Heart left ventricle (tissue), 16 donors: Measurements from ENCODE around the gene RAPSN. TPM values are rescaled to one million over a fixed set of nuclear protein-coding genes. Genes with fewer than 3 reads are reported as not detected.

Source experiments
- ATAC-seq, 4 donors: fragments of 200-7000 bp; cut with Tn5 transposase; one replicate each; pipeline ENCODE4 v1.9.1; 2020 to 2022; ENCODE audit warnings: moderate library complexity in 4 of 4, mild to moderate bottlenecking in 3 of 4, moderate number of reproducible peaks in 1 of 4
- DNase-seq, 5 donors: peaks; one replicate each; pipeline ENCODE4 v3.0.0-alpha.2; 2020
- H3K27ac ChIP-seq, 12 donors: fragments of 200-600 bp; sonication (generic) in 4 of 12; one replicate each; pipeline versions ENCODE4 v1.5.0 to v1.8.0; 2016 to 2022; ENCODE audit warnings: mild to moderate bottlenecking in 2 of 12
- H3K27me3 ChIP-seq, 9 donors: fragments of 200-600 bp; sonication (generic) in 2 of 9; one replicate each; pipeline versions ENCODE4 v1.5.1 to v1.8.0; 2016 to 2022; ENCODE audit warnings: mild to moderate bottlenecking in 3 of 9
- H3K36me3 ChIP-seq, 9 donors: fragments of 200-600 bp; sonication (generic) in 2 of 9; one replicate each; pipeline versions ENCODE4 v1.5.0 to v1.8.0; 2018 to 2022; ENCODE audit warnings: mild to moderate bottlenecking in 2 of 9
- H3K4me1 ChIP-seq, 12 donors: fragments of 200-600 bp; sonication (generic) in 4 of 12; one replicate each; pipeline versions ENCODE4 v1.5.0 to v1.8.0; 2016 to 2022; ENCODE audit warnings: mild to moderate bottlenecking in 3 of 12
- H3K4me3 ChIP-seq, 12 donors: fragments of 200-600 bp; sonication (generic) in 4 of 12; one replicate each; pipeline versions ENCODE4 v1.5.0 to v1.8.0; 2017 to 2022; ENCODE audit warnings: mild to moderate bottlenecking in 9 of 12, moderate library complexity in 4 of 12
- H3K9me3 ChIP-seq, 12 donors: fragments of 200-600 bp; sonication (generic) in 4 of 12; one replicate each; pipeline versions ENCODE4 v1.5.0 to v1.8.0; 2016 to 2022; ENCODE audit warnings: mild to moderate bottlenecking in 1 of 12
- CTCF ChIP-seq, 12 donors: fragments of 200-600 bp; sonication (generic) in 4 of 12; IDR thresholded peaks; one replicate each; pipeline versions ENCODE4 v1.5.0 to v1.8.0; 2018 to 2022; ENCODE audit warnings: antibody characterized with exemption in 12 of 12, mild to moderate bottlenecking in 5 of 12
- POLR2A ChIP-seq, 2 donors: fragments of 450-650 bp; IDR thresholded peaks; one replicate each; pipeline ENCODE4 v1.6.1; 2017; ENCODE audit warnings: antibody characterized with exemption in 2 of 2, mild to moderate bottlenecking in 2 of 2, moderate library complexity in 2 of 2
- WGBS, 4 donors: extraction: QIAGEN DNeasy Blood & Tissue Kit in 2 of 4; methylation state at CpG; one replicate each; pipeline versions ENCODE4 v1.1.5 to v1.1.7; 2013 to 2018; 5-methylcytosine and 5-hydroxymethylcytosine counted together
- intact Hi-C, 10 donors: fragments of 100-400 bp; cut with DNase I; formaldehyde crosslinking; loops; one replicate each; pipeline versions ENCODE4 v1.11.1 to v1.14.2; 2022
- polyA plus RNA-seq, 2 donors: library from polyadenylated mRNA; stranded (reverse); fragments of 200-250 nt; gene quantifications; one replicate each; pipeline ENCODE4 v1.2.3, GENCODE V29; 2013
- total RNA-seq, 9 donors: library from RNA; depleted of rRNA in 2 of 9; stranded (reverse); fragments of >200 nt in 2 of 9; fragmentation: NEBNext Ultra II Directional in 3 of 9; extraction: Animal tissue kit (Norgen Biotek cat#: 25700) in 3 of 9; gene quantifications; one replicate each; pipeline versions ENCODE4 v1.1.0 to v1.2.4, GENCODE V29; 2016 to 2023
- donor health status: ischemic (EF 13 %, LVEDD 7.1; RV severe dilation, severe dysfunction).
- donor health status: healthy with polysubstance abuse.
- donor health status: DM: no; HTN: yes; CAD: no.
- donor health status: DM: no; HTN: no; CAD: no.
- donor health status: ischemic (EF 25% LVEDD 6.9; RV normal size, moderate dysfunction).
- donor health status: ischemic (EF 25% LVEDD 5.7; RV mildly dilated, moderate dysfunction).
- donor health status: healthy.
- donor health status: DM: yes; HTN: yes; CAD: no.
- donor health status: ischemic (EF 35%, LVEDD 5.7; RV mildly dilated, moderate dysfunction).
- donor health status: nonischemic (EF 11% LVEDD 7.7; RV severe dilation, severe dysfunction).
- donor health status: DM: yes; HTN: yes; CAD: no.
- donor health status: PGD.
- donor health status: ischemic (EF 29% LVEDD 5.4; RV normal size, mild dysfunction).
- donor health status: nonischemic (EF 23%, LVEDD 6.1; RV moderate dilation, normal function).

RAPSN gene
- total and polyA plus RNA-seq, 11 donors: 0.43 to 6.5 (median 3.2) TPM

DNA sequence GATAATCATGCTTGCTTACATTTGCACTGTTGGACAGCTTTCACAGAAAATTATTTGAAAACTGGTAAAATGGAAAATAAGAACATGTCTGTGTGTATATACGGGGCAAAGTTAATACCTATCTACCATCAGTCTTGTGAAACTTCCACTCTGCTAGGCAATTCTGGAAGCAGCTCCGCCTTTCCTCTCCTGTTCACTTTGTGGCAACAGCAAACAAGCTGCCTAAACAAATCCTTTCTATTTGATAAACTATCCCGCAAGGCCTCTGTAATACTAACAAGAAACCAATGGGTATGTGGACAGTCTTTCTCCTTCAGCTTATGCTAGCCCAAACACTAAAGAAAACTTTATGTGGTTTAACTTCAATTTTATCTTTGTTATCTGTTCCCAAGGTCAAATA lies 39.2 kb upstream of the RAPSN start:
- TF ChIP-seq POLR2A (IDR thresholded peaks at IDR 0.05): no peak
- no peak for TF ChIP-seq CTCF (IDR thresholded peaks at IDR 0.05)
- DNase-seq: no peak
- Histone ChIP-seq H3K27me3 (no peaks in the 10 kb centered on the region), H3K27ac (no peak overlapping the region), H3K4me3 (no peak overlapping the region), H3K36me3 (peaks cover 0 to 68% (median 54%) of the 10 kb centered on the region in 9 donors), H3K4me1 (peaks cover 0 to 32% (median 14%) of the 10 kb centered on the region in 12 donors), H3K9me3 (no peaks in the 10 kb centered on the region)
- WGBS, 4 donors: 71 to 78% (median 75%) methylated on average over 3 of the region's 3 CpGs
- ATAC-seq: no peak
- intact Hi-C loops: loop anchor here in 3 of 10 donors (5.0 to 10.0 kb wide), 3 partner anchors 47 to 64 kb away; partner anchors contain the start of gene CELF1 (in 1 of the 3)

DNA sequence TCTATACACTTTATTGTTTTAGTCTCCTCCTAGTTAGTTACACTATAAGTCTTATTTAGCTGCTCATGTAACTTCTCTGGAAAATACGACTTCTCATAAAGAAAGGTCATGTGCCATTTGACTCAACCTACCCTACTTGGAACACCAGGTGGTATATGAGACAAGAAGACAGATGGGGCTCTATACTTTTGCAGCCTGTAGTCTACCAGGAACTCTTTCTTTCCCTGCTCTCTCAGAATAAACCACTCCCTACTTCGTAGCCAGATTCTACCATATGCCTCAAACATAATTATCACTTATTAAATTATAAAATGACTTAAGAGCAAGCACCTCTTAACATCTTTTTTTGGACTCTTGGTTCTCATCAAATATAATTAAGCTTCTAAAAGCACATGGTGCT lies 38.5 kb upstream of the RAPSN start:
- ATAC-seq (no peak), DNase-seq (no peak)
- Histone ChIP-seq H3K4me1 (peaks cover 0 to 32% (median 11%) of the 10 kb centered on the region in 12 donors), H3K27ac (no peak overlapping the region), H3K9me3 (no peaks in the 10 kb centered on the region), H3K27me3 (no peaks in the 10 kb centered on the region), H3K36me3 (peaks cover 0 to 70% (median 61%) of the 10 kb centered on the region in 9 donors), H3K4me3 (no peak overlapping the region)
- intact Hi-C loops: loop anchor here in 3 of 10 donors (5.0 to 10.0 kb wide), 3 partner anchors 47 to 65 kb away; partner anchors contain the start of gene CELF1 (in 1 of the 3)
- 93 to 96% (median 95%) methylated on average over 2 of the region's 2 CpGs for WGBS, 4 donors
- no peak for TF ChIP-seq CTCF (IDR thresholded peaks at IDR 0.05)
- TF ChIP-seq POLR2A (IDR thresholded peaks at IDR 0.05): no peak

DNA sequence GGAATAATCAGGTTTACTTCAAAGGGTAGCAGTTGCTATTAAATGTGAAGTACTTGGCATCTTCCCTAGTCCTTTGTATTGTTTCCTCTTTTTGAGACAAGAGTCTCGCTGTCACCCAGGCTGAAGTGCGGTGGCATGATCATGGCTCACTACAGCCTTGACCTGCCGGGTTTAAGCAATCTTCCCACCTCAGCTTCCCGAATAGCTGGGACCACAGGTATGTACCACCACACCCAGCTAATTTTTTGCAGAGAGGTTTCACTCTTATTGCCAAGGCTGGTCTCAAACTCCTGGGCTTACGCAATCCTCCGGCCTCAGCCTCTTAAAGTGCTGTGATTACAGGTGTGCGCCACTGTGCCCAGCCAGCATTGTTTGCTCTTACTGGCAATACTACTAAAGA lies 36.2 kb upstream of the RAPSN start:
- Histone ChIP-seq H3K27ac (no peak overlapping the region), H3K9me3 (no peaks in the 10 kb centered on the region), H3K4me3 (no peak overlapping the region), H3K4me1 (peaks cover 0 to 32% (median 11%) of the 10 kb centered on the region in 12 donors), H3K36me3 (peaks cover 0 to 87% (median 84%) of the 10 kb centered on the region in 9 donors), H3K27me3 (no peaks in the 10 kb centered on the region)
- TF ChIP-seq POLR2A (IDR thresholded peaks at IDR 0.05) (no peak), CTCF (IDR thresholded peaks at IDR 0.05) (no peak)
- DNase-seq (no peak), ATAC-seq (no peak)
- WGBS, 4 donors: 89 to 95% (median 94%) methylated on average over 7 of the region's 7 CpGs
- intact Hi-C loops: loop anchor here in 3 of 10 donors (5.0 to 10.0 kb wide), 3 partner anchors 50 to 67 kb away; partner anchors contain the start of gene CELF1 (in 1 of the 3)

- TF ChIP-seq CTCF (IDR thresholded peaks at IDR 0.05) (no peak), POLR2A (IDR thresholded peaks at IDR 0.05) (no peak)
- Histone ChIP-seq H3K27me3 (no peaks in the 10 kb centered on the region), H3K27ac (peak overlapping the region in 1 of 12 donors; percentile 52), H3K4me1 (peaks cover 0 to 22% (median 15%) of the 10 kb centered on the region in 12 donors), H3K36me3 (peaks cover 0 to 97% (median 96%) of the 10 kb centered on the region in 9 donors), H3K9me3 (no peaks in the 10 kb centered on the region), H3K4me3 (no peak overlapping the region)
- WGBS, 4 donors: 89 to 95% (median 92%) methylated on average over 1 of the region's 1 CpG
- no peak for ATAC-seq
- DNase-seq: no peak
- intact Hi-C loops: loop anchor here in 2 of 10 donors (10.0 kb wide), 2 partner anchors 51 to 61 kb away; no protein-coding TSS in a partner anchor
Measured at GRCh38 chr11:47483457-47483856, 34.5 kb upstream of the RAPSN start.
